Small intestine (tissue), 7 donors: ENCODE data around the gene NKAIN2. TPM values are rescaled to one million over a fixed set of nuclear protein-coding genes. Genes with fewer than 3 reads are reported as not detected.

Experiments used
- DNase-seq, 2 donors: peaks; one replicate each; pipeline versions ENCODE4 v3.0.0 to v3.0.0-alpha.2; 2013
- FAIRE-seq: peaks from 2 replicates; lab custom pipeline; 2012; peaks lifted over from hg19 to GRCh38; lab: Jason Lieb, UNC
- H3K27ac ChIP-seq, 3 donors: one replicate each; pipeline ENCODE4 v1.5.1; 2013; ENCODE audit warnings: low read length in 2 of 3, mild to moderate bottlenecking in 2 of 3, control low read depth in 1 of 3, inconsistent platforms in 1 of 3, low read depth in 1 of 3, moderate library complexity in 1 of 3
- H3K27me3 ChIP-seq, 3 donors: one replicate each; pipeline ENCODE4 v1.6.1; 2013; ENCODE audit warnings: low read length in 3 of 3, inconsistent platforms in 1 of 3; ENCODE audit not compliant: control insufficient read depth in 3 of 3, insufficient read depth in 3 of 3
- H3K36me3 ChIP-seq, 3 donors: one replicate each; pipeline ENCODE4 v1.6.1; 2013; ENCODE audit warnings: low read length in 3 of 3, inconsistent platforms in 1 of 3, low read depth in 1 of 3, mild to moderate bottlenecking in 1 of 3, moderate library complexity in 1 of 3; ENCODE audit not compliant: control insufficient read depth in 3 of 3, insufficient read depth in 2 of 3
- H3K4me1 ChIP-seq, 3 donors: one replicate each; pipeline ENCODE4 v1.6.1; 2013; ENCODE audit warnings: low read length in 2 of 3, inconsistent platforms in 1 of 3, low read depth in 1 of 3, mild to moderate bottlenecking in 1 of 3, moderate library complexity in 1 of 3; ENCODE audit not compliant: control insufficient read depth in 3 of 3, insufficient read depth in 2 of 3
- H3K4me3 ChIP-seq, 3 donors: one replicate each; pipeline ENCODE4 v1.5.1; 2013; ENCODE audit warnings: low read length in 3 of 3, control low read depth in 1 of 3, inconsistent platforms in 1 of 3, low read depth in 1 of 3, mild to moderate bottlenecking in 1 of 3, moderate library complexity in 1 of 3
- H3K9me3 ChIP-seq, 2 donors: one replicate each; pipeline ENCODE4 v1.6.1; 2013; ENCODE audit warnings: low read depth in 1 of 2, low read length in 1 of 2; ENCODE audit not compliant: control insufficient read depth in 2 of 2, insufficient read depth in 1 of 2
- WGBS, 3 donors: extraction: QIAGEN DNeasy Blood & Tissue Kit; methylation state at CpG; one replicate each; pipeline ENCODE4 v1.1.7; 2013; 5-methylcytosine and 5-hydroxymethylcytosine counted together
- polyA plus RNA-seq, 4 donors: library from polyadenylated mRNA; stranded (reverse) in 3 of 4; unstranded in 1 of 4; fragments of 200-250 nt in 3 of 4; fragments of 120-200 nt in 1 of 4; gene quantifications; one replicate each; pipeline versions ENCODE4 v1.2.1 to v1.2.3, GENCODE V29; 2013
- donor health status: healthy with polysubstance abuse.
- donor health status: control.
- donor health status: control.
- donor health status: Bipolar disorder and iron deficiency.
- donor health status: healthy.

The NKAIN2 gene
- polyA plus RNA-seq, 4 donors = 0.16 to 1.4 (median 0.19) TPM; not detected in 1

GRCh38 chr6:123811378-123811777, 7.7 kb downstream of the NKAIN2 start:
- Histone ChIP-seq H3K27ac (no peak overlapping the region), H3K9me3 (no peaks in the 10 kb centered on the region), H3K4me3 (no peak overlapping the region), H3K4me1 (no peaks in the 10 kb centered on the region), H3K36me3 (no peaks in the 10 kb centered on the region), H3K27me3 (peaks cover 0 to 2% (median 0%) of the 10 kb centered on the region in 3 donors)
- 13 to 43% (median 37%) methylated on average over 1 of the region's 1 CpG for WGBS, 3 donors
- FAIRE-seq = no peak
- no peak for DNase-seq

- Histone ChIP-seq H3K27me3 (peaks cover 0 to 2% (median 0%) of the 10 kb centered on the region in 3 donors), H3K4me1 (no peaks in the 10 kb centered on the region), H3K27ac (no peak overlapping the region), H3K4me3 (no peak overlapping the region), H3K9me3 (no peaks in the 10 kb centered on the region), H3K36me3 (no peaks in the 10 kb centered on the region)
- DNase-seq (no peak), FAIRE-seq (no peak)
- WGBS, 3 donors = 51 to 70% (median 52%) methylated on average over 2 of the region's 2 CpGs
Observed at GRCh38 chr6:123812621-123813020, 9.0 kb downstream of the NKAIN2 start.

GRCh38 chr6:123821112-123821511, 17.4 kb downstream of the NKAIN2 start:
- no peaks in the 10 kb centered on the region for H3K4me1 ChIP-seq
- 82 to 89% (median 85%) methylated on average over 2 of the region's 2 CpGs for WGBS, 3 donors
- no peaks in the 10 kb centered on the region for H3K27me3 ChIP-seq
- no peaks in the 10 kb centered on the region for H3K36me3 ChIP-seq
- no peaks in the 10 kb centered on the region for H3K9me3 ChIP-seq
- FAIRE-seq (no peak), DNase-seq (no peak)
- H3K4me3 ChIP-seq = no peak overlapping the region
- H3K27ac ChIP-seq = no peak overlapping the region

- FAIRE-seq (no peak), DNase-seq (no peak)
Observed at GRCh38 chr6:123829302-123829953, 25.8 kb downstream of the NKAIN2 start.

GRCh38 chr6:123830120-123830519, 26.5 kb downstream of the NKAIN2 start:
- no peak for DNase-seq
- Histone ChIP-seq H3K4me1 (no peaks in the 10 kb centered on the region), H3K4me3 (no peak overlapping the region), H3K36me3 (no peaks in the 10 kb centered on the region), H3K27me3 (no peaks in the 10 kb centered on the region), H3K9me3 (no peaks in the 10 kb centered on the region), H3K27ac (no peak overlapping the region)
- 20 to 23% (median 21%) methylated on average over 3 of the region's 3 CpGs for WGBS, 3 donors
- no peak for FAIRE-seq

More at GRCh38 chr6:123829302-123829953, 25.8 kb downstream of the NKAIN2 start:
- no peaks in the 10 kb centered on the region for H3K36me3 ChIP-seq
- no peaks in the 10 kb centered on the region for H3K27me3 ChIP-seq
- H3K27ac ChIP-seq = no peak overlapping the region
- 59 to 69% (median 69%) methylated on average over 3 of the region's 3 CpGs for WGBS, 3 donors
- no peaks in the 10 kb centered on the region for H3K4me1 ChIP-seq
- H3K9me3 ChIP-seq = no peaks in the 10 kb centered on the region
- no peak overlapping the region for H3K4me3 ChIP-seq

- WGBS, 3 donors = 43 to 47% (median 46%) methylated on average over 8 of the region's 8 CpGs
- no peak for DNase-seq
- FAIRE-seq = no peak
Observed at GRCh38 chr6:123838505-123839234, 35.0 kb downstream of the NKAIN2 start.

GRCh38 chr6:123841067-123841896, 37.6 kb downstream of the NKAIN2 start:
- Histone ChIP-seq H3K4me3 (no peak overlapping the region), H3K4me1 (no peaks in the 10 kb centered on the region), H3K27me3 (no peaks in the 10 kb centered on the region), H3K9me3 (no peaks in the 10 kb centered on the region), H3K27ac (no peak overlapping the region), H3K36me3 (no peaks in the 10 kb centered on the region)
- DNase-seq (peak in 1 of 2 donors; percentile 3), FAIRE-seq (no peak)
- 19 to 38% (median 24%) methylated on average over 6 of the region's 6 CpGs for WGBS, 3 donors

More at GRCh38 chr6:123838505-123839234, 35.0 kb downstream of the NKAIN2 start:
- H3K27ac ChIP-seq = no peak overlapping the region
- H3K27me3 ChIP-seq = no peaks in the 10 kb centered on the region
- no peaks in the 10 kb centered on the region for H3K4me1 ChIP-seq
- no peaks in the 10 kb centered on the region for H3K36me3 ChIP-seq
- no peak overlapping the region for H3K4me3 ChIP-seq
- no peaks in the 10 kb centered on the region for H3K9me3 ChIP-seq

- no peaks in the 10 kb centered on the region for H3K4me1 ChIP-seq
- H3K27ac ChIP-seq = no peak overlapping the region
- WGBS, 3 donors = 77 to 83% (median 78%) methylated on average over 5 of the region's 5 CpGs
- DNase-seq = no peak
- H3K36me3 ChIP-seq = no peaks in the 10 kb centered on the region
- FAIRE-seq = no peak
- H3K27me3 ChIP-seq = no peaks in the 10 kb centered on the region
- no peaks in the 10 kb centered on the region for H3K9me3 ChIP-seq
- H3K4me3 ChIP-seq = no peak overlapping the region
Observed at GRCh38 chr6:123844011-123844410, 40.3 kb downstream of the NKAIN2 start.
